MM.1S (cell line): ENCODE results near the gene KIF5A.

Source experiments
- DNase-seq: peaks from one replicate; pipeline ENCODE4 v3.0.0-alpha.2; 2015
- H2AFZ ChIP-seq: fragments of 300-600 bp; sonication (generic); 2 replicates; pipeline ENCODE4 v1.6.0; 2016; ENCODE audit warnings: antibody characterized with exemption, low read length
- H3F3A ChIP-seq: fragments of 300-600 bp; sonication (generic); 2 replicates; pipeline ENCODE4 v1.6.1; 2016; ENCODE audit warnings: mild to moderate bottlenecking, antibody characterized with exemption, low read length, moderate library complexity, mixed read lengths; ENCODE audit not compliant: insufficient read depth
- H3K27ac ChIP-seq: fragments of 300-600 bp; sonication (generic); 2 replicates; pipeline ENCODE4 v1.5.1; 2016; ENCODE audit warnings: mild to moderate bottlenecking, low read length
- H3K27me3 ChIP-seq: fragments of 300-600 bp; sonication (generic); replicated peaks from 2 replicates; pipeline ENCODE4 v1.6.0; 2016; ENCODE audit warnings: low read length; ENCODE audit not compliant: insufficient read depth
- H3K36me3 ChIP-seq: fragments of 300-600 bp; sonication (generic); replicated peaks from 2 replicates; pipeline ENCODE4 v1.6.1; 2016; ENCODE audit warnings: mild to moderate bottlenecking, low read length, mixed read lengths; ENCODE audit not compliant: insufficient read depth
- H3K4me1 ChIP-seq: fragments of 300-600 bp; sonication (generic); 2 replicates; pipeline ENCODE4 v1.6.1; 2016; ENCODE audit warnings: low read length, mixed read lengths
- H3K4me2 ChIP-seq: fragments of 300-600 bp; sonication (generic); 2 replicates; pipeline ENCODE4 v1.6.0; 2016; ENCODE audit warnings: low read depth, low read length
- H3K4me3 ChIP-seq: fragments of 300-600 bp; sonication (generic); 2 replicates; pipeline ENCODE4 v1.5.1; 2016; ENCODE audit warnings: low read length, mixed read lengths
- H3K79me2 ChIP-seq: fragments of 300-600 bp; sonication (generic); 2 replicates; pipeline ENCODE4 v1.6.1; 2016; ENCODE audit warnings: mixed run types, low read length, mixed read lengths
- H3K9ac ChIP-seq: fragments of 300-600 bp; sonication (generic); 2 replicates; pipeline ENCODE4 v1.6.1; 2016; ENCODE audit warnings: low read length, mixed read lengths
- H3K9me2 ChIP-seq: fragments of 300-600 bp; sonication (generic); replicated peaks from 2 replicates; pipeline ENCODE4 v1.6.1; 2016; ENCODE audit warnings: mild to moderate bottlenecking, low read length, mixed read lengths; ENCODE audit not compliant: insufficient read depth
- H3K9me3 ChIP-seq: fragments of 300-600 bp; sonication (generic); replicated peaks from 2 replicates; pipeline ENCODE4 v1.6.1; 2016; ENCODE audit warnings: mild to moderate bottlenecking, low read length, mixed read lengths; ENCODE audit not compliant: insufficient read depth
- H4K20me1 ChIP-seq: fragments of 300-600 bp; sonication (generic); 2 replicates; pipeline ENCODE4 v1.6.1; 2016; ENCODE audit warnings: mild to moderate bottlenecking, low read length, moderate library complexity, mixed read lengths; ENCODE audit not compliant: insufficient read depth
- EZH2 ChIP-seq: fragments of 300-600 bp; sonication (generic); optimal IDR thresholded peaks from 2 replicates; pipeline ENCODE3; 2017; ENCODE audit warnings: low read depth, mild to moderate bottlenecking, antibody characterized with exemption, low read length, mixed read lengths
- EZH2phosphoT487 ChIP-seq: fragments of 300-600 bp; sonication (generic); IDR thresholded peaks from 2 replicates; pipeline ENCODE4 v1.6.1; 2018; ENCODE audit warnings: antibody characterized with exemption, low read length
- TF ChIP-seq, protein P1 (sequence below): fragments of 300-600 bp; sonication (generic); IDR thresholded peaks from 2 replicates; pipeline ENCODE4 v1.5.1; 2016; ENCODE audit warnings: antibody characterized with exemption, low read length, mixed read lengths

Gene KIF5A

DNA sequence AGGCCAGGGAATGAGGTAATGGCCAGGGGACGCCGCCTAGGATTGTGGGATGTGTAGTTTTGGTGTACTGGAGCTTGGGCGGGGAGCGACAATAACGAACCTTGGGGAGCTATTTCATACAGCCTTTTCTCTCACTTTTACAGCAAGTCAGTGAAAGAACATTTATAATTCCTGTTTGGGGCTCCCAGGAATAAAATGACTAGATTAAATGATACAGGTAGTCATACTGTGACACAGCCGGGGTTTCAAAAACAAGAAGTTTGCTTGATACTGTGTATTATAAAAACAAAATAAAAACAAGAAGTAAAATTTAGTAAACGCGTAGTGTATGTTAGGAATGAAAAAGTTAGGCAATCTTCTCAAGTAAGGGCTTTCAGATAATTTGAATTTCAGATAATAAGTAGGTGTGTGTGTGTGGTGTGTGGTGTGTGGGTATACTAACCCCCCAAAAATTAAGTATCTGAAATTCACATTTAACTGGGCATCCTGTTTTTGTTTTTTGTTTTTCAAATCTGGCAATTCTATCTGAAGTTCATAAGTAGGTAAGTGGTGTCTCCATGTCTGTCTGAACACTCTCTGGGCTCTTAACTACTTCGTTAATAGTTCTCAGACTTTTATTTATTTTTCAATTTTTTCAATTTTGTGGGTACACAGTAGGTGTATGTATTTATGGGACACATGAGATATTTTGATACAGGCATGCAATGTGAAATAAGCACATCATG lies 2.4 kb upstream of the KIF5A start:
- Histone ChIP-seq H3K27me3 (peaks cover 25% of the 10 kb centered on the region), H3K79me2 (peaks cover 31% of the 10 kb centered on the region), H3F3A (no peaks in the 10 kb centered on the region), H3K9me3 (no peaks in the 10 kb centered on the region), H3K4me1 (peaks cover 10% of the 10 kb centered on the region; the same call in 1 of the 2 replicates), H3K27ac (no peak overlapping the region), H3K9me2 (no peaks in the 10 kb centered on the region), H2AFZ (peak overlapping the region; percentile 39; the same call in 1 of the 2 replicates), H4K20me1 (no peaks in the 10 kb centered on the region), H3K4me3 (peak overlapping the region; percentile 96), H3K9ac (peak overlapping the region; percentile 95; the same call in 1 of the 2 replicates), H3K36me3 (no peaks in the 10 kb centered on the region), H3K4me2 (peak overlapping the region; percentile 92)
- DNase-seq = no peak
- TF ChIP-seq, protein P1, sequence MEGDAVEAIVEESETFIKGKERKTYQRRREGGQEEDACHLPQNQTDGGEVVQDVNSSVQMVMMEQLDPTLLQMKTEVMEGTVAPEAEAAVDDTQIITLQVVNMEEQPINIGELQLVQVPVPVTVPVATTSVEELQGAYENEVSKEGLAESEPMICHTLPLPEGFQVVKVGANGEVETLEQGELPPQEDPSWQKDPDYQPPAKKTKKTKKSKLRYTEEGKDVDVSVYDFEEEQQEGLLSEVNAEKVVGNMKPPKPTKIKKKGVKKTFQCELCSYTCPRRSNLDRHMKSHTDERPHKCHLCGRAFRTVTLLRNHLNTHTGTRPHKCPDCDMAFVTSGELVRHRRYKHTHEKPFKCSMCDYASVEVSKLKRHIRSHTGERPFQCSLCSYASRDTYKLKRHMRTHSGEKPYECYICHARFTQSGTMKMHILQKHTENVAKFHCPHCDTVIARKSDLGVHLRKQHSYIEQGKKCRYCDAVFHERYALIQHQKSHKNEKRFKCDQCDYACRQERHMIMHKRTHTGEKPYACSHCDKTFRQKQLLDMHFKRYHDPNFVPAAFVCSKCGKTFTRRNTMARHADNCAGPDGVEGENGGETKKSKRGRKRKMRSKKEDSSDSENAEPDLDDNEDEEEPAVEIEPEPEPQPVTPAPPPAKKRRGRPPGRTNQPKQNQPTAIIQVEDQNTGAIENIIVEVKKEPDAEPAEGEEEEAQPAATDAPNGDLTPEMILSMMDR = no peak
- TF ChIP-seq EZH2 = no peak
- TF ChIP-seq EZH2phosphoT487 = no peak

DNA sequence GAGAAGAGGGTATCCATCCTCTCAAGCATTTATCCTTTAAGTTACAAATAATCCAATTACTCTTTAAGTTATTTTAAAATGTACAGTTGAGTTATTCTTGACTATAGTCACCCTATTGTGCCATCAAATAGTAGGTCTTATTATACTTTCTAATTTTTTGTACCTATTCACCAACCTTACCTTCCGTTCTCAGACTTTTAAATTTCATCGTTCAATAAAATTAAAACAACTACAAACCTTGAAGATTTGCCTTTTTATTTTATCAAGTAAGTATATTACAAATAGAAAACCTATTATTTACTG lies 1.9 kb upstream of the KIF5A start:
- Histone ChIP-seq H3K9me2 (no peaks in the 10 kb centered on the region), H3K79me2 (peaks cover 31% of the 10 kb centered on the region), H4K20me1 (no peaks in the 10 kb centered on the region), H3F3A (no peaks in the 10 kb centered on the region), H3K9ac (no peak overlapping the region), H3K4me1 (peaks cover 10% of the 10 kb centered on the region; the same call in 1 of the 2 replicates), H3K4me3 (no peak overlapping the region), H3K4me2 (peak overlapping the region; percentile 92; the same call in 1 of the 2 replicates), H2AFZ (no peak overlapping the region), H3K36me3 (no peaks in the 10 kb centered on the region), H3K27me3 (peaks cover 25% of the 10 kb centered on the region), H3K9me3 (no peaks in the 10 kb centered on the region), H3K27ac (no peak overlapping the region)
- TF ChIP-seq EZH2phosphoT487 (no peak), EZH2 (no peak)
- TF ChIP-seq, protein P1 = no peak
- no peak for DNase-seq

DNA sequence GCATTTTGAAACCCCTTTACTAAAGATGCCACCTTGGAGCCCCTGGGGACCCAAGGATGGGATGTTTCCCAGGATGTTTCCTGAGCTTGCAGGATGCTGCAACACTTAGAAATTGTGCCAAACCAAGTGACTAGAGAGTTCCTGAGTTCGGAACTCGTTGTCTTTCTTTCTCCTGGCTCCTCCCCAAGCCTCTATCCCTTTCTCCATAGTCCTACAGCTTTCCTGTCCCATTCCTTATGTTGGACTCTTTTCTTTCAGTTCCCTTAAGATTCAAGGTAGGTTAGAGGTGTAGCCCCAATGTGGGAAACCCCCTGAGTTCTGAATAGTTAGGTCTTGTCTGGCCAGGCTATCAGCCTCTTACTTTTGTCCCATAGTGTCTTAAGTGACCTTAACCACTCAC lies 1.4 kb upstream of the KIF5A start:
- Histone ChIP-seq H2AFZ (no peak overlapping the region), H3K27ac (no peak overlapping the region), H3K79me2 (peaks cover 29% of the 10 kb centered on the region)

More for the DNA sequence above, 1.4 kb upstream of the KIF5A start:
- Histone ChIP-seq H3K4me1 (peaks cover 10% of the 10 kb centered on the region; the same call in 1 of the 2 replicates), H3K9ac (no peak overlapping the region), H3K9me3 (no peaks in the 10 kb centered on the region), H3K9me2 (no peaks in the 10 kb centered on the region), H3K4me2 (no peak overlapping the region), H4K20me1 (no peaks in the 10 kb centered on the region), H3F3A (no peaks in the 10 kb centered on the region), H3K4me3 (no peak overlapping the region), H3K27me3 (peaks cover 25% of the 10 kb centered on the region), H3K36me3 (no peaks in the 10 kb centered on the region)
- TF ChIP-seq, protein P1 = no peak
- no peak for TF ChIP-seq EZH2
- TF ChIP-seq EZH2phosphoT487 = no peak
- no peak for DNase-seq
